GM18907 (cell line): ENCODE measurements around the gene GART.
"Not testable (repeated sequence)": the region's sequence is repeated elsewhere in the genome, so short reads cannot be mapped to it uniquely, and the experiment has no call there.

Experiments
- ATAC-seq: cut with Tn5 transposase; IDR thresholded peaks from one replicate; pipeline ENCODE4 v1.9.1; 2021; ENCODE audit warnings: mild to moderate bottlenecking, moderate library complexity; ENCODE audit not compliant: unreplicated experiment

GART gene

GRCh38 chr21:33477066-33477465, 64.9 kb downstream of the GART start:
- ATAC-seq: no peak

- ATAC-seq: no peak
These were observed 68.6 kb downstream of the GART start for GRCh38 chr21:33473344-33473743.

GRCh38 chr21:33470701-33471100, 71.2 kb downstream of the GART start:
- no peak for ATAC-seq

GRCh38 chr21:33469183-33469582, 72.7 kb downstream of the GART start:
- ATAC-seq: not testable (repeated sequence)

GRCh38 chr21:33461538-33462250, 80.2 kb downstream of the GART start:
- ATAC-seq: no peak

- ATAC-seq: no peak
These were observed 83.1 kb downstream of the GART start for GRCh38 chr21:33458861-33459260.

- ATAC-seq: no peak
These were observed 86.1 kb downstream of the GART start for GRCh38 chr21:33455686-33456446.
